Measurements from ENCODE around the gene FAM72A.
"Not testable (repeated sequence)": the region's sequence is repeated elsewhere in the genome, so short reads cannot be mapped to it uniquely, and the experiment has no call there.

Gene FAM72A

GRCh38 chr1:206202789-206203363 lies at the start of gene FAM72A:
Gene FAM72A (minus strand): TSS chr1:206202839. CDS start chr1:206202025, 814 bp downstream.
- DNase-seq = peak; percentile 90 to 99 (median 97)

- not testable (repeated sequence) for DNase-seq
These were observed 48.5 kb upstream of the FAM72A start for GRCh38 chr1:206250953-206251681.

- not testable (repeated sequence) for DNase-seq
These were observed 43.7 kb upstream of the FAM72A start for GRCh38 chr1:206246129-206246886.

- DNase-seq = not testable (repeated sequence)
These were observed 42.8 kb upstream of the FAM72A start for GRCh38 chr1:206245479-206245878.

GRCh38 chr1:206243335-206243734 lies 40.7 kb upstream of the FAM72A start:
- not testable (repeated sequence) for DNase-seq

GRCh38 chr1:206240288-206240687 lies 37.6 kb upstream of the FAM72A start:
- not testable (repeated sequence) for DNase-seq

GRCh38 chr1:206235190-206235589 lies 32.6 kb upstream of the FAM72A start:
- DNase-seq = not testable (repeated sequence)

GRCh38 chr1:206234189-206234916 lies 31.7 kb upstream of the FAM72A start:
- not testable (repeated sequence) for DNase-seq

- DNase-seq = not testable (repeated sequence)
These were observed 30.5 kb upstream of the FAM72A start for GRCh38 chr1:206232970-206233645.

GRCh38 chr1:206231989-206232388 lies 29.4 kb upstream of the FAM72A start:
- not testable (repeated sequence) for DNase-seq

- not testable (repeated sequence) for DNase-seq
These were observed 26.6 kb upstream of the FAM72A start for GRCh38 chr1:206229286-206229685.

GRCh38 chr1:206226886-206227285 lies 24.2 kb upstream of the FAM72A start:
- not testable (repeated sequence) for DNase-seq

- not testable (repeated sequence) for DNase-seq
These were observed 22.7 kb upstream of the FAM72A start for GRCh38 chr1:206225386-206225785.

- DNase-seq = not testable (repeated sequence)
These were observed 21.6 kb upstream of the FAM72A start for GRCh38 chr1:206224190-206224776.

GRCh38 chr1:206221585-206221984 lies 18.9 kb upstream of the FAM72A start:
- DNase-seq = not testable (repeated sequence)

- DNase-seq = not testable (repeated sequence)
These were observed 17.8 kb upstream of the FAM72A start for GRCh38 chr1:206220332-206221000.

GRCh38 chr1:206219514-206220331 lies 17.1 kb upstream of the FAM72A start:
- not testable (repeated sequence) for DNase-seq

GRCh38 chr1:206218765-206219164 lies 16.1 kb upstream of the FAM72A start:
- not testable (repeated sequence) for DNase-seq

GRCh38 chr1:206218285-206218684 lies 15.6 kb upstream of the FAM72A start:
- DNase-seq = not testable (repeated sequence)
